GM23338 (cell line): ENCODE data around the gene SNAPC2.

Experiments used
- CTCF ChIP-seq, 2 experiments: fragments of 200-600 bp in 1 of 2; sonication (generic) in 1 of 2; conservative IDR thresholded peaks; 2 replicates each; pipeline versions ENCODE4 v1.5.1 to v1.6.1; 2016 to 2017; ENCODE audit warnings: antibody characterized with exemption in 2 of 2, low read depth in 2 of 2, mild to moderate bottlenecking in 2 of 2, moderate library complexity in 1 of 2
- EZH2 ChIP-seq: fragments of 200-600 bp; sonication (generic); IDR thresholded peaks from one replicate; pipeline ENCODE4 v1.8.0; 2017; ENCODE audit warnings: antibody characterized with exemption, mild to moderate bottlenecking, low read depth; ENCODE audit not compliant: unreplicated experiment
- REST ChIP-seq: IDR thresholded peaks from one replicate; pipeline ENCODE4 v1.6.1; 2018; ENCODE audit warnings: antibody characterized with exemption; ENCODE audit not compliant: unreplicated experiment

GRCh38 chr19:7914598-7915045 is 5.5 kb upstream of the SNAPC2 start, which contains the start of gene TGFBR3L:
- TF ChIP-seq CTCF (conservative IDR thresholded peaks at IDR 0.05; ENCODE audit: low read depth in 2 of 2) (no peak), EZH2 (no peak), REST (no peak)
